ENCODE data around the gene APOL5.

DNA sequence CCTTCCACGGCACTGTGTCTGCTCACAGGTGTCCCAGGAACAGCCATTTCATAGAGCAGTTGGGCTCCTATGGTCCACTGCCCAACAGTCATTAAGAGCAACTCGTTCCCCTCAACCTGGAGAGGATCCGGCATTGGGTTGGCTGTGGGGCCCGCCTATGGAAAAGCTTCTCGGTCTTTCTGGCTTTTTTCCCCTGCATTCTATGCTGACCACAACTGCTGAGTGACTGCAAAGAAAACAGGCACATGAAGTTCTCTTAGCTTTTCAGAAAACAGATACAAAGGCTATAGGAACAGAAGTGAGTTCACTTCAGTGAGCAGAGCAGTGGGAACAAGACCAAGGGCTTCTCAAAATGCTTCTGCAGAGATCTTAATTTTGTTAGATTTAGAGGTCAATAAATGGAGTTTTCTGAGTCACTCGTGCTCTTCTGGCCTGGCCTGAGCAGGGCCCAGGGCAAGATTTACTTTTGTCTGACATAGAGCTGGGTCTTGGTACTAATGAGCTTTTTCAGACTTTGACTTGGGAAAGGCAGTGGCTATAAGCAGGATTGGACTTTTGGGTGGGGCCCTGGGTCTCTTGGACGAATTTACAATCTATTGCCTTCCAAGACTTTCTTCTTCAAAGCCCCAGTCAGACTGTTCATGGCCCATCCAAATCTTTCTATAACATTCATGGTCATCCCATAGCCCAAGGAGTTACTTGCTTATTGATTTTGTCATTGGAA, 13.6 kb upstream of the APOL5 start:
- no peak for TF ChIP-seq EZH2 (IDR thresholded peaks at IDR 0.05; ENCODE audit: insufficient read depth, poor library complexity, severe bottlenecking)
- no peak for TF ChIP-seq EZH2phosphoT487 (IDR thresholded peaks at IDR 0.05; ENCODE audit: insufficient read depth, low read depth)

All from GM23248 (cell line).